DOHH2 (cell line): ENCODE data around the gene HOXB7.
A peak's percentile ranks its signal among the peaks of the same experiment; 100 is the strongest.

Source experiments
- H3F3A ChIP-seq: fragments of 200-600 bp; sonication (generic), shearing (Covaris generic); 2 replicates; pipeline ENCODE4 v1.6.0; 2016; ENCODE audit warnings: antibody characterized with exemption, mild to moderate bottlenecking; ENCODE audit not compliant: control insufficient read depth, insufficient read depth
- H3K27ac ChIP-seq: fragments of 200-600 bp; sonication (generic); 2 replicates; pipeline ENCODE4 v1.5.1; 2014; ENCODE audit warnings: low read depth, mild to moderate bottlenecking, low read length, moderate library complexity
- H3K27me3 ChIP-seq: fragments of 200-600 bp; sonication (generic); 2 replicates; pipeline ENCODE4 v1.6.1; 2014; ENCODE audit warnings: mild to moderate bottlenecking, low read length, mixed read lengths; ENCODE audit not compliant: control insufficient read depth
- H3K36me3 ChIP-seq: fragments of 200-600 bp; sonication (generic); 2 replicates; pipeline ENCODE4 v1.6.1; 2014; ENCODE audit warnings: mild to moderate bottlenecking, low read length, moderate library complexity, mixed read lengths; ENCODE audit not compliant: control insufficient read depth
- H3K4me1 ChIP-seq: fragments of 200-600 bp; sonication (generic); 2 replicates; pipeline ENCODE4 v1.6.1; 2014; ENCODE audit warnings: mild to moderate bottlenecking, low read length, mixed read lengths; ENCODE audit not compliant: control insufficient read depth
- H3K4me2 ChIP-seq: fragments of 200-600 bp; sonication (generic); 2 replicates; pipeline ENCODE4 v1.6.0; 2014; ENCODE audit warnings: mild to moderate bottlenecking, low read length, moderate library complexity
- H3K4me3 ChIP-seq: fragments of 200-600 bp; sonication (generic); 2 replicates; pipeline ENCODE4 v1.5.1; 2014; ENCODE audit warnings: mild to moderate bottlenecking, low read length, mixed read lengths
- H3K79me2 ChIP-seq: fragments of 200-600 bp; sonication (generic); 2 replicates; pipeline ENCODE4 v1.6.1; 2014; ENCODE audit warnings: mild to moderate bottlenecking, low read length, mixed read lengths; ENCODE audit not compliant: control insufficient read depth
- H3K9me2 ChIP-seq: fragments of 200-600 bp; sonication (generic); replicated peaks from 2 replicates; pipeline ENCODE4 v1.6.1; 2014; ENCODE audit warnings: mild to moderate bottlenecking, low read length, mixed read lengths; ENCODE audit not compliant: control insufficient read depth
- H3K9me3 ChIP-seq: fragments of 200-600 bp; sonication (generic); 2 replicates; pipeline ENCODE4 v1.6.1; 2014; ENCODE audit warnings: antibody characterized with exemption, low read length, mixed read lengths; ENCODE audit not compliant: control insufficient read depth, insufficient read depth
- H4K20me1 ChIP-seq: fragments of 200-600 bp; sonication (generic); 2 replicates; pipeline ENCODE4 v1.6.0; 2014; ENCODE audit warnings: low read depth, mild to moderate bottlenecking, antibody characterized with exemption, low read length, moderate library complexity; ENCODE audit not compliant: control insufficient read depth, insufficient read depth
- EZH2phosphoT487 ChIP-seq: fragments of 200-600 bp; sonication (generic); IDR thresholded peaks from 2 replicates; pipeline ENCODE4 v1.6.1; 2017; ENCODE audit warnings: borderline replicate concordance, mild to moderate bottlenecking, antibody characterized with exemption, low read length, moderate library complexity, mixed read lengths
- TF ChIP-seq, protein P1 (sequence below): fragments of 200-600 bp; sonication (generic); IDR thresholded peaks from one replicate; pipeline ENCODE4 v1.5.1; 2014; ENCODE audit warnings: antibody characterized with exemption, mild to moderate bottlenecking, low read depth, low read length; ENCODE audit not compliant: poor library complexity, severe bottlenecking

Gene HOXB7

GRCh38 chr17:48610282-48611211 is at the start of gene HOXB7:
TSS of gene HOXB7 (minus strand) at chr17:48611017. CDS start at chr17:48610918, 99 bp downstream.
- no peaks in the 10 kb centered on the region for H3K36me3 ChIP-seq
- H4K20me1 ChIP-seq, result no peaks in the 10 kb centered on the region
- H3K4me1 ChIP-seq, result peaks cover 24% of the 10 kb centered on the region
- no peaks in the 10 kb centered on the region for H3K79me2 ChIP-seq
- H3K27me3 ChIP-seq, result peaks cover 32% of the 10 kb centered on the region
- peak within 1 kb of the TSS; percentile 82 for H3K4me2 ChIP-seq
- peak within 1 kb of the TSS; percentile 24; the same call in 1 of the 2 replicates for H3K27ac ChIP-seq
- H3K9me3 ChIP-seq, result no peaks in the 10 kb centered on the region
- peak within 1 kb of the TSS; percentile 83 for H3K4me3 ChIP-seq
- H3F3A ChIP-seq, result no peaks in the 10 kb centered on the region
- no peak for TF ChIP-seq EZH2phosphoT487
- TF ChIP-seq, protein P1, sequence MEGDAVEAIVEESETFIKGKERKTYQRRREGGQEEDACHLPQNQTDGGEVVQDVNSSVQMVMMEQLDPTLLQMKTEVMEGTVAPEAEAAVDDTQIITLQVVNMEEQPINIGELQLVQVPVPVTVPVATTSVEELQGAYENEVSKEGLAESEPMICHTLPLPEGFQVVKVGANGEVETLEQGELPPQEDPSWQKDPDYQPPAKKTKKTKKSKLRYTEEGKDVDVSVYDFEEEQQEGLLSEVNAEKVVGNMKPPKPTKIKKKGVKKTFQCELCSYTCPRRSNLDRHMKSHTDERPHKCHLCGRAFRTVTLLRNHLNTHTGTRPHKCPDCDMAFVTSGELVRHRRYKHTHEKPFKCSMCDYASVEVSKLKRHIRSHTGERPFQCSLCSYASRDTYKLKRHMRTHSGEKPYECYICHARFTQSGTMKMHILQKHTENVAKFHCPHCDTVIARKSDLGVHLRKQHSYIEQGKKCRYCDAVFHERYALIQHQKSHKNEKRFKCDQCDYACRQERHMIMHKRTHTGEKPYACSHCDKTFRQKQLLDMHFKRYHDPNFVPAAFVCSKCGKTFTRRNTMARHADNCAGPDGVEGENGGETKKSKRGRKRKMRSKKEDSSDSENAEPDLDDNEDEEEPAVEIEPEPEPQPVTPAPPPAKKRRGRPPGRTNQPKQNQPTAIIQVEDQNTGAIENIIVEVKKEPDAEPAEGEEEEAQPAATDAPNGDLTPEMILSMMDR, result no peak
- H3K9me2 ChIP-seq, result no peaks in the 10 kb centered on the region

- Histone ChIP-seq H3K9me3 (no peaks in the 10 kb centered on the region), H4K20me1 (no peaks in the 10 kb centered on the region), H3K79me2 (no peaks in the 10 kb centered on the region), H3K27me3 (peaks cover 4% of the 10 kb centered on the region; the same call in 1 of the 2 replicates), H3K4me2 (no peak overlapping the region), H3K36me3 (no peaks in the 10 kb centered on the region), H3K27ac (no peak overlapping the region), H3F3A (no peaks in the 10 kb centered on the region), H3K4me1 (no peaks in the 10 kb centered on the region), H3K9me2 (no peaks in the 10 kb centered on the region), H3K4me3 (no peak overlapping the region)
- TF ChIP-seq, protein P1, result no peak
- TF ChIP-seq EZH2phosphoT487, result no peak
Observed at GRCh38 chr17:48655913-48656312, 45.1 kb upstream of the HOXB7 start.

GRCh38 chr17:48649741-48650140 is 38.9 kb upstream of the HOXB7 start:
- no peaks in the 10 kb centered on the region for H3K79me2 ChIP-seq
- H3K9me3 ChIP-seq, result no peaks in the 10 kb centered on the region
- no peak overlapping the region for H3K4me2 ChIP-seq
- H3K4me1 ChIP-seq, result no peaks in the 10 kb centered on the region
- no peaks in the 10 kb centered on the region for H3K9me2 ChIP-seq
- no peak for TF ChIP-seq EZH2phosphoT487
- TF ChIP-seq, protein P1, result no peak
- H3K27ac ChIP-seq, result no peak overlapping the region
- no peak overlapping the region for H3K4me3 ChIP-seq
- H3F3A ChIP-seq, result no peaks in the 10 kb centered on the region
- peaks cover 10% of the 10 kb centered on the region for H3K27me3 ChIP-seq
- no peaks in the 10 kb centered on the region for H4K20me1 ChIP-seq
- H3K36me3 ChIP-seq, result no peaks in the 10 kb centered on the region
